Measurements from ENCODE around the gene CCDC13.

GRCh38 chr3:42804831-42805132, 31.7 kb upstream of the CCDC13 start:
- TF ChIP-seq POLR2A (IDR thresholded peaks at IDR 0.05; ENCODE audit: low read length) (no peak), GATA1 (IDR thresholded peaks at IDR 0.05; ENCODE audit: low read depth, low read length) (no peak)

Measured in erythroblast (primary cell).